ENCODE measurements around the gene SLC38A1.

DNA sequence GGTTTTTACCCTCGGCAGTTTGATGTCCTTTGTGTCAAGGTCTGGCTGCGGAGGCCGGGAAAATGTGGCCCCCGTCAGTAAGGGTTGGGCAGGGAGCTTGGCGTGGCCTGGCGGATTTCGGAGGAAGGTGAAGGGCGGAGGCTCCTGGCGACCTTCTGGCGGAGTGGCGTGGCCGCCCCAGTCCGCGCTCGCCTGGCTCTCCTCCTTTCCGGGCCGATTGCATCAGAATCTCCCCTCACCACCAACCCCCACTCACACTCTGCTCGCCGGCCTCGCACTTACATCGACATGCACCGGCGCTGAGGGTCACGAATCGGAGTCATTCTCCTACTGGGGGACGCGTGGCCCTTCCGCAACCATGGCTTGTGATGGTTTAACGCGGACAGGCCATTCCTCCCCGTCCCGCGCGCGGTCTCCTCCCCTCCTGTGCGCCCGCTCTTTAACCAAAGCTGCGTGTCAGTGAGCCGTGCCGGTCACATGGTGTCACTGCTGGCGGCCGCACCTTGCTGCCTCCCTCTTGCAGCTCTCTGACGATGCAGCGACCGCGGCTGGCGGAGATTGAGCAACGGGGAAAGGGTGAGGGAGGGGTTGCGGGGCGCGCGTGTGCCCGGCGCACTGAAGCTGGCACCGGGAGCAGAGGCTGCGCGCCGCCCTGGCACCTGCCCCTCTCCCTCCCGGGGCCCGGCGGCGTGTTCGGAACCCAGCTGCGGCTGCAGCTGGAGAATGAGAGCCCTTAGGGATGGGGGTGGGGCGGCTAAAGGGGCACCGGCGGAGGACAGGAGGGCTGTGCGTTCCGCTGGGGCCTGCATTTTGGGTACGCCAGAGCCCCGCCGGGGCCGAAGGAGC is at the start of gene SLC38A1:
- TF ChIP-seq, protein P1, sequence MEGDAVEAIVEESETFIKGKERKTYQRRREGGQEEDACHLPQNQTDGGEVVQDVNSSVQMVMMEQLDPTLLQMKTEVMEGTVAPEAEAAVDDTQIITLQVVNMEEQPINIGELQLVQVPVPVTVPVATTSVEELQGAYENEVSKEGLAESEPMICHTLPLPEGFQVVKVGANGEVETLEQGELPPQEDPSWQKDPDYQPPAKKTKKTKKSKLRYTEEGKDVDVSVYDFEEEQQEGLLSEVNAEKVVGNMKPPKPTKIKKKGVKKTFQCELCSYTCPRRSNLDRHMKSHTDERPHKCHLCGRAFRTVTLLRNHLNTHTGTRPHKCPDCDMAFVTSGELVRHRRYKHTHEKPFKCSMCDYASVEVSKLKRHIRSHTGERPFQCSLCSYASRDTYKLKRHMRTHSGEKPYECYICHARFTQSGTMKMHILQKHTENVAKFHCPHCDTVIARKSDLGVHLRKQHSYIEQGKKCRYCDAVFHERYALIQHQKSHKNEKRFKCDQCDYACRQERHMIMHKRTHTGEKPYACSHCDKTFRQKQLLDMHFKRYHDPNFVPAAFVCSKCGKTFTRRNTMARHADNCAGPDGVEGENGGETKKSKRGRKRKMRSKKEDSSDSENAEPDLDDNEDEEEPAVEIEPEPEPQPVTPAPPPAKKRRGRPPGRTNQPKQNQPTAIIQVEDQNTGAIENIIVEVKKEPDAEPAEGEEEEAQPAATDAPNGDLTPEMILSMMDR (IDR thresholded peaks at IDR 0.05) = no peak
- peak in 1 of 2 donors; percentile 23 for TF ChIP-seq POLR2A (IDR thresholded peaks at IDR 0.05)
- TF ChIP-seq POLR2AphosphoS5 (IDR thresholded peaks at IDR 0.05; ENCODE audit: insufficient read depth in 1 of 2, low read depth in 1 of 2) = peak; percentile 75 to 93

All from vagina (tissue), 2 donors.